ENCODE data around the gene SNED1. TPM values are rescaled to one million over a fixed set of nuclear protein-coding genes. Genes with fewer than 3 reads are reported as not detected.

Gene SNED1
- total and polyA plus RNA-seq, 3 experiments from 2014 or later: 0.90 to 3.5 (median 1.8) TPM

- DNase-seq: peak in 1 of 5 donors; percentile 33
- Histone ChIP-seq H3K4me1 (ENCODE audit: insufficient read depth, low read length) (no peaks in the 10 kb centered on the region), H3K9me3 (ENCODE audit: low read length) (no peaks in the 10 kb centered on the region), H3K27me3 (ENCODE audit: insufficient read depth, low read length, poor library complexity, severe bottlenecking) (no peaks in the 10 kb centered on the region), H3K4me3 (ENCODE audit: low read length) (no peak overlapping the region), H3K27ac (ENCODE audit: low read depth, low read length) (no peak overlapping the region), H3K36me3 (ENCODE audit: insufficient read depth, low read length) (no peaks in the 10 kb centered on the region)
- Mint-ChIP-seq H3K9me3 (no peaks in the 10 kb centered on the region), H3K4me3 (no peak overlapping the region), H3K36me3 (no peaks in the 10 kb centered on the region), H3K27me3 (no peaks in the 10 kb centered on the region), H3K27ac (peak overlapping the region in 1 of 8 donors; percentile 43), H3K4me1 (no peaks in the 10 kb centered on the region)
- CTCF ChIA-PET: no interaction called here
- POLR2A ChIA-PET: no interaction called here
Observed at GRCh38 chr2:240963868-240964703, 34.3 kb upstream of the SNED1 start.

GRCh38 chr2:240964704-240965295, 33.6 kb upstream of the SNED1 start:
- H3K4me1 Mint-ChIP-seq: no peaks in the 10 kb centered on the region
- Histone ChIP-seq H3K4me1 (ENCODE audit: insufficient read depth, low read length) (no peaks in the 10 kb centered on the region), H3K4me3 (ENCODE audit: low read length) (no peak overlapping the region), H3K9me3 (ENCODE audit: low read length) (no peaks in the 10 kb centered on the region), H3K27me3 (ENCODE audit: insufficient read depth, low read length, poor library complexity, severe bottlenecking) (no peaks in the 10 kb centered on the region), H3K36me3 (ENCODE audit: insufficient read depth, low read length) (no peaks in the 10 kb centered on the region), H3K27ac (ENCODE audit: low read depth, low read length) (no peak overlapping the region)
- H3K27ac Mint-ChIP-seq: no peak overlapping the region
- no peaks in the 10 kb centered on the region for H3K9me3 Mint-ChIP-seq
- no peaks in the 10 kb centered on the region for H3K36me3 Mint-ChIP-seq
- ChIA-PET CTCF (no interaction called here), POLR2A (no interaction called here)
- H3K4me3 Mint-ChIP-seq: no peak overlapping the region
- DNase-seq: peak in 1 of 5 donors; percentile 31
- H3K27me3 Mint-ChIP-seq: no peaks in the 10 kb centered on the region

DNA sequence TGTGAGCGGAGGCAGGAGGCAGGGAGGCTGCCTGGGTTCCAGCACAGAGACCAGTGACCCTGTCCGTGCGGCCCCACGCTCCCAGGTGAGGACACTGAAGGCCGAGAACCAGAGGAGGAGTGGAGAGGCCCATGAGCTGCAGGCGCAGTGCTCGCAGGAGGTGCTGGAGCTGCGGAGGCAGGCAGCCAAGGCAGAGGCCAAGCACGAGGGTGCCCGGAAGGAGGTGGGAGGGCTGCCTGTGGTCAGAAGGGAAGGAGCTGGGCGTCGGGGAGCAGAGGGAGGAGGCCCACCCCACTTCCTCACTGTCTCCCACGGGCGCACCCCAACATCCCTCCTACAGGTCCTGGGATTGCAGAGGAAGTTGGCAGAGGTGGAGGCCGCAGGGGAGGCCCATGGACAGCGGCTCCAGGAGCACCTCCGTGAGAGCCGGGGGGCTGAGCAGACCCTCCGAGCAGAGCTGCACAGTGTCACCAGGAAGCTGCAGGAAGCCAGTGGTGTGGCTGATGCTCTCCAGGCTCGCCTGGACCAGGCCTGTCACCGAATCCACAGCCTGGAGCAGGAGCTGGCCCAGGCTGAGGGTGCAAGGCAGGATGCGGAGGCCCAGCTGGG, 33.0 kb upstream of the SNED1 start:
- POLR2A ChIA-PET: no interaction called here
- H3K4me3 Mint-ChIP-seq: no peak overlapping the region
- no peak overlapping the region for H3K27ac ChIP-seq (ENCODE audit: low read depth, low read length)
- no peaks in the 10 kb centered on the region for H3K36me3 ChIP-seq (ENCODE audit: insufficient read depth, low read length)
- H3K36me3 Mint-ChIP-seq: no peaks in the 10 kb centered on the region
- DNase-seq: peak in 1 of 5 donors; percentile 19
- no peak overlapping the region for H3K27ac Mint-ChIP-seq
- no peaks in the 10 kb centered on the region for H3K9me3 Mint-ChIP-seq
- no peak overlapping the region for H3K4me3 ChIP-seq (ENCODE audit: low read length)
- no peaks in the 10 kb centered on the region for H3K27me3 ChIP-seq (ENCODE audit: insufficient read depth, low read length, poor library complexity, severe bottlenecking)
- H3K9me3 ChIP-seq (ENCODE audit: low read length): no peaks in the 10 kb centered on the region
- H3K27me3 Mint-ChIP-seq: no peaks in the 10 kb centered on the region
- no peaks in the 10 kb centered on the region for H3K4me1 ChIP-seq (ENCODE audit: insufficient read depth, low read length)
- CTCF ChIA-PET: no interaction called here
- no peaks in the 10 kb centered on the region for H3K4me1 Mint-ChIP-seq

GRCh38 chr2:240965905-240966456, 32.4 kb upstream of the SNED1 start:
- Histone ChIP-seq H3K9me3 (ENCODE audit: low read length) (no peaks in the 10 kb centered on the region), H3K27me3 (ENCODE audit: insufficient read depth, low read length, poor library complexity, severe bottlenecking) (no peaks in the 10 kb centered on the region), H3K36me3 (ENCODE audit: insufficient read depth, low read length) (no peaks in the 10 kb centered on the region), H3K4me3 (ENCODE audit: low read length) (no peak overlapping the region), H3K27ac (ENCODE audit: low read depth, low read length) (no peak overlapping the region), H3K4me1 (ENCODE audit: insufficient read depth, low read length) (no peaks in the 10 kb centered on the region)
- no peak overlapping the region for H3K27ac Mint-ChIP-seq
- DNase-seq: peak in 1 of 5 donors; percentile 39
- H3K4me1 Mint-ChIP-seq: no peaks in the 10 kb centered on the region
- H3K36me3 Mint-ChIP-seq: no peaks in the 10 kb centered on the region
- no peaks in the 10 kb centered on the region for H3K9me3 Mint-ChIP-seq
- no peaks in the 10 kb centered on the region for H3K27me3 Mint-ChIP-seq
- no peak overlapping the region for H3K4me3 Mint-ChIP-seq
- POLR2A ChIA-PET: no interaction called here
- CTCF ChIA-PET: no interaction called here

GRCh38 chr2:240966457-240966905, 31.9 kb upstream of the SNED1 start:
- DNase-seq: no peak
- Mint-ChIP-seq H3K4me3 (no peak overlapping the region), H3K27ac (no peak overlapping the region), H3K4me1 (no peaks in the 10 kb centered on the region), H3K27me3 (peaks cover 0 to 2% of the 10 kb centered on the region in 2 donors), H3K9me3 (no peaks in the 10 kb centered on the region), H3K36me3 (no peaks in the 10 kb centered on the region)
- Histone ChIP-seq H3K9me3 (ENCODE audit: low read length) (no peaks in the 10 kb centered on the region), H3K27me3 (ENCODE audit: insufficient read depth, low read length, poor library complexity, severe bottlenecking) (no peaks in the 10 kb centered on the region), H3K4me3 (ENCODE audit: low read length) (no peak overlapping the region), H3K36me3 (ENCODE audit: insufficient read depth, low read length) (no peaks in the 10 kb centered on the region), H3K27ac (ENCODE audit: low read depth, low read length) (no peak overlapping the region), H3K4me1 (ENCODE audit: insufficient read depth, low read length) (no peaks in the 10 kb centered on the region)
- ChIA-PET CTCF (no interaction called here), POLR2A (no interaction called here)

DNA sequence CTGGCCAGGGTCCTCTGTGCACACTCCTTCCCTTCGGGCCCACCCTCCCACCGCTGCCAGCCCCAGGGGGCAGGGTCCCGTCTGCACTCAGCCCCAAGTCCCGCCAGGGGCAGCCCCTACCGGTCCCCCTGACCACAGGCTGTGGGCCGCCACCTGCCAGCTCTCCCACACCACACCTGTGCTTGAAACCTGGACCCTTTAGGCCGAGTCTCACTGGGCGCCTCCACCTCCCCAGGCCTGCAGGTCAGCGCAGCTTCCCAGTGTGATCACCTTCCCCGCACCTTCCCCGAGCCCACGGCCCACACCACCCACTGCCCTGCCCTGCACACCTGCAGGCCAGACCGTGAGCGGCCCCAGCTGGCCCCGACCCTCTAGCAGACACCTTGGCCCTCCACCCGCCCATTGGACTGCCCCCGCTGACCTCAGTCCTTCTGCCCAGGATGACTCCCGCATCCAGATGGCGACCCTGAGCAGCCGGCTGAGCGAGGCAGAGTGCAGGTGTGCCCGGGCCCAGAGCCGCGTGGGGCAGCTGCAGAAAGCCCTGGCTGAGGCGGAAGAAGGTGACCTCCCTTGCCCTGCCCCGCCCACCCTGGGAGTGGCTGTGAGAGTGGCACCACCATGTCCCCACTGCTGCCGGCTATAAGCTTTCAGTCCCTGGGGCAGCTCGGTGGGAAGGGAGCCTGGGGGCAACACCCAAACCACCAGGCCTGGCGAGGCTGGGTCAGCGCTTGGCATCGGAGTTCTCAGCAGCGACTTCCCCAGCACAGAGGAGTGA, 31.3 kb upstream of the SNED1 start:
- Mint-ChIP-seq H3K27ac (no peak overlapping the region), H3K4me3 (no peak overlapping the region), H3K9me3 (no peaks in the 10 kb centered on the region), H3K27me3 (peaks cover 0 to 7% of the 10 kb centered on the region in 2 donors), H3K36me3 (no peaks in the 10 kb centered on the region), H3K4me1 (no peaks in the 10 kb centered on the region)
- POLR2A ChIA-PET: no interaction called here
- Histone ChIP-seq H3K36me3 (ENCODE audit: insufficient read depth, low read length) (no peaks in the 10 kb centered on the region), H3K27me3 (ENCODE audit: insufficient read depth, low read length, poor library complexity, severe bottlenecking) (no peaks in the 10 kb centered on the region), H3K4me1 (ENCODE audit: insufficient read depth, low read length) (no peaks in the 10 kb centered on the region), H3K4me3 (ENCODE audit: low read length) (no peak overlapping the region), H3K9me3 (ENCODE audit: low read length) (no peaks in the 10 kb centered on the region), H3K27ac (ENCODE audit: low read depth, low read length) (no peak overlapping the region)
- peak in 1 of 5 donors; percentile 45 for DNase-seq
- CTCF ChIA-PET: no interaction called here

- H3K4me1 ChIP-seq (ENCODE audit: insufficient read depth, low read length): no peaks in the 10 kb centered on the region
- Mint-ChIP-seq H3K36me3 (no peaks in the 10 kb centered on the region), H3K4me1 (no peaks in the 10 kb centered on the region), H3K9me3 (no peaks in the 10 kb centered on the region), H3K4me3 (no peak overlapping the region), H3K27me3 (peaks cover 0 to 7% of the 10 kb centered on the region in 2 donors), H3K27ac (no peak overlapping the region)
- H3K36me3 ChIP-seq (ENCODE audit: insufficient read depth, low read length): no peaks in the 10 kb centered on the region
- POLR2A ChIA-PET: no interaction called here
- no peaks in the 10 kb centered on the region for H3K27me3 ChIP-seq (ENCODE audit: insufficient read depth, low read length, poor library complexity, severe bottlenecking)
- H3K27ac ChIP-seq (ENCODE audit: low read depth, low read length): no peak overlapping the region
- peak in 1 of 5 donors; percentile 38 for DNase-seq
- no peak overlapping the region for H3K4me3 ChIP-seq (ENCODE audit: low read length)
- CTCF ChIA-PET: no interaction called here
- no peaks in the 10 kb centered on the region for H3K9me3 ChIP-seq (ENCODE audit: low read length)
Observed at GRCh38 chr2:240967681-240968621, 30.5 kb upstream of the SNED1 start.
